BLaER1 (cell line): ENCODE data around the gene OR2T35.

Experiments
- H3K27ac ChIP-seq: shearing (Covaris generic); formaldehyde crosslinking; 2 replicates; pipeline ENCODE4 v1.8.1; 2022
- H3K27me3 ChIP-seq: shearing (Covaris generic); formaldehyde crosslinking; 2 replicates; pipeline ENCODE4 v1.8.1; 2022
- H3K36me3 ChIP-seq: shearing (Covaris generic); formaldehyde crosslinking; 2 replicates; pipeline ENCODE4 v1.8.1; 2022
- H3K4me1 ChIP-seq: shearing (Covaris generic); formaldehyde crosslinking; 2 replicates; pipeline ENCODE4 v1.8.1; 2022
- H3K4me2 ChIP-seq: shearing (Covaris generic); formaldehyde crosslinking; 2 replicates; pipeline ENCODE4 v1.8.1; 2022
- H3K4me3 ChIP-seq: shearing (Covaris generic); formaldehyde crosslinking; 2 replicates; pipeline ENCODE4 v1.8.1; 2022
- H3K9ac ChIP-seq: shearing (Covaris generic); formaldehyde crosslinking; 2 replicates; pipeline ENCODE4 v1.8.1; 2022
- H3K9me3 ChIP-seq: shearing (Covaris generic); formaldehyde crosslinking; 2 replicates; pipeline ENCODE4 v1.8.1; 2022
- H4K20me1 ChIP-seq: shearing (Covaris generic); formaldehyde crosslinking; 2 replicates; pipeline ENCODE4 v1.8.1; 2022
- Cebpa-rat ChIP-seq: shearing (Covaris generic); IDR thresholded peaks from 2 replicates; pipeline ENCODE4 v1.8.1; 2022

Gene OR2T35

DNA sequence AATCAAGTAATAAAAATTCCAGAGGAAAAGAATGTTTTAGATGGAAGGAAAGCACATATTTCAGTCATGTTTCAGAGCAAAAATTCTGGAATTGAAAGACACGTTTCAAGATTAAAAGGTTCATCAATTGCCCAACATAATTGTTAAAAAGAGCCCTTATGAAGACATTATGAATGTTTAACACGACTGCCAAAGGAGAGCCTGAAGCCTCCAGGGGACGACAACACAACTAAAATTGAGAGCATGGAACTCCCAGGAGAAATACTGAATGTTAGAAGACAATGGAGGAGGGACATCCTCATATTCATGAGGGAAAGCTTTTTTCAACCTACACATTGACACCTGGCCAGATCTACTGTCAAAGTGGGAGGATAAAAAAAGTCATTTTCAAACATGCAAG lies 26.2 kb downstream of the OR2T35 start:
- H3K27me3 ChIP-seq = no peaks in the 10 kb centered on the region
- TF ChIP-seq Cebpa-rat = no peak
- no peak overlapping the region for H3K4me2 ChIP-seq

DNA sequence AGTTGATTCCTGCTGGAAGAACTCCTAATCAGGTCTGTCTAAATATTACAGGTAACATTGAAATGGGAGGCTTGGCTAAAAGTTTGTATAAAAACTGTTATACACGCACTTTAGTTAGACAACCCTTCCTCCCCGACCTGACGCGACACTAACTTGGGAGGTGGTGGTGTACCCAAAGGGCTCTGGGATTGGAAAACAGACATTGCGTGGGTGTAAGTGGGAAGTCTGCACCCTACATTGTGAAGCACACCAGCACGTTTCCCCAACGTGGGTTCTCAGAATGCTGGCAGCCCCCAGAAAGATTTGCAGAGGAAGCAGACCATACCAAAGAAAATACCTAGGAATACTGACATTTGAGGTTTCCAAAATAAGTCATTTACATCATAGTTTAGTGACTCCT lies 27.0 kb downstream of the OR2T35 start:
- H3K4me1 ChIP-seq = no peaks in the 10 kb centered on the region
- no peak for TF ChIP-seq Cebpa-rat
- H3K4me2 ChIP-seq = no peak overlapping the region
- no peak overlapping the region for H3K9ac ChIP-seq
- H3K27me3 ChIP-seq = no peaks in the 10 kb centered on the region
- no peak overlapping the region for H3K4me3 ChIP-seq
- H4K20me1 ChIP-seq = no peaks in the 10 kb centered on the region
- no peaks in the 10 kb centered on the region for H3K9me3 ChIP-seq
- no peak overlapping the region for H3K27ac ChIP-seq
- no peaks in the 10 kb centered on the region for H3K36me3 ChIP-seq

More for the DNA sequence above, 26.2 kb downstream of the OR2T35 start:
- H3K27ac ChIP-seq = no peak overlapping the region
- H3K9ac ChIP-seq = no peak overlapping the region
- no peaks in the 10 kb centered on the region for H3K9me3 ChIP-seq
- no peaks in the 10 kb centered on the region for H3K36me3 ChIP-seq
- H3K4me3 ChIP-seq = no peak overlapping the region
- H4K20me1 ChIP-seq = no peaks in the 10 kb centered on the region
- no peaks in the 10 kb centered on the region for H3K4me1 ChIP-seq

DNA sequence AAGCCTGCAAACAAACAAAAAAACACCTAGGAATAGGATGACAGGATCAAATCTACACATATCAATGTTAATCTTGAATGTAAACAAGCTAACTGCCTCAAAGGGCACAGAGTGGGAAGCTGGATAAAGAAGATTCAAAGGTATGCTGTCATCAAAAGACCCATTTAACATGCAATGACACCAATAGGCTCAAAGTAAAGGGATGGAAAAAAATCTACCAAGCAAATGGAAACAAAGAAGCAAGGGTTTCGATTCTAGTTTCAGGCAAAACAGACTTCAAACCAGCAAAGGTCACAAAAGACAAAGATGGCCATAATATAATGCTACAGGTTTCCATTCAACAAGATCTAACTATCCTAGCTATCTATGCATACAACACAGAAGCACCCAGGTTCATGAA lies 31.3 kb downstream of the OR2T35 start:
- H3K4me1 ChIP-seq = no peaks in the 10 kb centered on the region
- no peak overlapping the region for H3K4me3 ChIP-seq
- no peaks in the 10 kb centered on the region for H3K36me3 ChIP-seq
- H3K4me2 ChIP-seq = no peak overlapping the region
- no peaks in the 10 kb centered on the region for H4K20me1 ChIP-seq
- H3K27ac ChIP-seq = no peak overlapping the region
- TF ChIP-seq Cebpa-rat = no peak
- no peaks in the 10 kb centered on the region for H3K9me3 ChIP-seq
- no peaks in the 10 kb centered on the region for H3K27me3 ChIP-seq
- no peak overlapping the region for H3K9ac ChIP-seq

DNA sequence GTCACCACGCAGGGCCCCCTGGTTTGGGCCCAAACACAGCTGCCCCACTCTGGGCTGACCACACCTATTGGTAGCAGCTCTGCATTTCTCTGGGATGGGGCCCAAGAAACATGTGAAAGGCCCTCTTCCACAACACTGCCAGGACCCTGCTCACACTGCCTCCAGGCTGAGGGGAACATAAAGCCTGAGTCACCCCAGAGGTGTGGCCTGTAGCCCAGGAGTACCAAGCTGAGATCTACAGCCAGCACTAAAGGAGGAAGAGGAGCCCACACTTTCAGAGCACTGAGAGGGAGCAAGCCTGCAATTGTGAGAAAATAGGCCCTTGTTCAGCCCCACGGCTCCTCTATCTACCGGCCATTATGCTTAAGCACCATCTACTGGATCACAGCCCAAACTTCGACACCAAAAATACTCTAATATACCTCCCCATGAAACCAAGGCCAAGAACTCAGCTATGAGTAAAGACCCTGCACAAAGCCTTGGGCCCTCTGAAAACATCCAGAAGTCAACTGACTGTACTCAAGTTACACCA lies 33.1 kb downstream of the OR2T35 start:
- Histone ChIP-seq H4K20me1 (no peaks in the 10 kb centered on the region), H3K4me2 (no peak overlapping the region), H3K9ac (no peak overlapping the region), H3K36me3 (no peaks in the 10 kb centered on the region), H3K4me1 (no peaks in the 10 kb centered on the region), H3K9me3 (no peaks in the 10 kb centered on the region), H3K4me3 (no peak overlapping the region), H3K27me3 (no peaks in the 10 kb centered on the region), H3K27ac (no peak overlapping the region)
- TF ChIP-seq Cebpa-rat = no peak

DNA sequence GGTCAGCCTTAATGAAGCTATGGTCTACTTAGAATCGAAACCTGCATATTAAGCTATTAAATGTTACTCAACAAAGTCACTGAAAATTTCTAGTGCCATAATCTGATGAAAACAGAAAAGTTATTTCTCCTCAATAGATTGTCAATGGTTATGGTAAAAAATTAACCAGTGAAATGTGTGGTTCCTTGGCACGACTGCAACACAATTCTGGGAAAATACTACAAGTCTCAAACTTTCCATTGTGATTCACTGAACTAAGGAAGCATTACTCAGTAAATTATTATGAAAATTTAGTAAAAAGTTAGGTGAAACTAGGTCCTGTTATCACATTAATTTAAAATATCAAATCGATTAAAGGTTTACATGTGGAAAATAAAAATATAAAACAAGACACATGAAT lies 34.8 kb downstream of the OR2T35 start:
- no peaks in the 10 kb centered on the region for H3K4me1 ChIP-seq
- H3K27ac ChIP-seq = no peak overlapping the region
- no peak overlapping the region for H3K4me2 ChIP-seq
- no peak for TF ChIP-seq Cebpa-rat
- no peaks in the 10 kb centered on the region for H3K36me3 ChIP-seq
- no peak overlapping the region for H3K9ac ChIP-seq
- no peaks in the 10 kb centered on the region for H4K20me1 ChIP-seq
- H3K4me3 ChIP-seq = no peak overlapping the region
- H3K9me3 ChIP-seq = no peaks in the 10 kb centered on the region
- H3K27me3 ChIP-seq = no peaks in the 10 kb centered on the region

DNA sequence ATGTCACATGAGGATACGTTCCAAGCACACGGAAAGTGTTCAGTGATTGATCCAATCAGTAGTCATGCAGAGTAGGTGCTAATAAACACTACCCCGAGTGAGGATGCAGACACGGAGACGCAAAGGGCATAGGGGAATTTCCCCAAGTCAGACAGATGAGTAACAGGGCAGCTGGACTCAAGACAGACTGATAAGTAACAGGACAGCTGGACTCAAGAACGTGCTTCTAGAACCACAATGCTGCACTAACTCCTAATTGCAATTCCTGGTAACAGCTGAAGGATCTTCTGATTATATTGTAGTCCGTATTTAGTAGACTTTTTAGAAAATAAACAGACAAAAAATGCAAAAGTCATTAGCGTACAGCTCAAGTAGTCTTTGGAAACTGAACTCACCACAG lies 45.7 kb downstream of the OR2T35 start:
- Histone ChIP-seq H3K27me3 (no peaks in the 10 kb centered on the region), H3K4me2 (no peak overlapping the region), H3K36me3 (no peaks in the 10 kb centered on the region), H3K9ac (no peak overlapping the region), H3K4me3 (no peak overlapping the region), H3K4me1 (peaks cover 5% of the 10 kb centered on the region; the same call in 1 of the 2 replicates), H4K20me1 (no peaks in the 10 kb centered on the region), H3K9me3 (0 out of 2 replicates have a peak, but pooled peaks cover 4% of the 10 kb centered on the region), H3K27ac (no peak overlapping the region)
- no peak for TF ChIP-seq Cebpa-rat

DNA sequence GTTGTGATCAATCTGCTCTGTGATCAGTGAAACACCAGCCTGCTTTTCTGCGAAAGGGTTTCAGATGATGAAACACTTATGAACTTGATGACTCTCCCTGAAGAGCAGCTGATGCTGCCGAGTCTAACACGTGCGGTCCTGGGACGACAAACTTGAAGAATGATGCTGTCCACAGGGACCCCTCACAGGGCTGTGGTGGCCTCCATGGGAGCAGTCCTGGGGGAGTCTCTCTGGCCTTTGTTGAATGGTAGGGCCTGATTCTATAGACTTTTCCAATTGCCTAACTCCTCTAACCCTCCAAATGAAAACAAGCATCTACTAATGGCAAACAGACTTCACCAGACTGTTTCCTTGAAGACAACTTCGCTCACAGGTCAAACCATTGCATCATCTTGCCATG lies 47.5 kb downstream of the OR2T35 start, which contains the start of gene OR2T10:
Gene OR2T10, minus strand, starts transcription at position 112 of the 400 bp plus-strand sequence. CDS start 3,932 bp downstream, outside the sequence.
- H4K20me1 ChIP-seq = no peaks in the 10 kb centered on the region
- no peaks in the 10 kb centered on the region for H3K36me3 ChIP-seq
- H3K9me3 ChIP-seq = no peaks in the 10 kb centered on the region
- TF ChIP-seq Cebpa-rat = no peak
- no peak within 1 kb of the TSS for H3K9ac ChIP-seq
- no peak within 1 kb of the TSS for H3K4me2 ChIP-seq
- H3K27ac ChIP-seq = no peak within 1 kb of the TSS
- peaks cover 5% of the 10 kb centered on the region; the same call in 1 of the 2 replicates for H3K4me1 ChIP-seq
- H3K4me3 ChIP-seq = no peak within 1 kb of the TSS
- H3K27me3 ChIP-seq = no peaks in the 10 kb centered on the region

DNA sequence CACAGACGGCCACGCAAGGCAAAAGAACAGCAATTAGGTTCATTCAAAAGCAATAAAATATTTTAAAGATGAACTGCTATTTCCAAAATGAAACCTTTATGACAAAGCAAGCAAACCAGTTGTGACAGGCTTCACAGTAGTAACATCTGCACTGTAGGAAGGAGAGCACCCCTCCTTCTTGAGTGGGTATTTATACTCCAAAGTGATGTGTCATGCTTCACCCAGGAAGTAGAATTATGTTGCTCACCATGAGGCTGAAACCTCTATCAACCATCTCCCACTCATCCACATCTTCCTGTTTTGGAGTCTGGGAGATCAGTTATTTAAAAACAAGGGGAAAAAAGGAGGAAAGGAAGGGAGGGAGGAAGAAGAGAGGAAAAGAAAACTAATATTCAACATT lies 48.5 kb downstream of the OR2T35 start:
- no peaks in the 10 kb centered on the region for H3K27me3 ChIP-seq
- H4K20me1 ChIP-seq = no peaks in the 10 kb centered on the region
- TF ChIP-seq Cebpa-rat = no peak
- no peaks in the 10 kb centered on the region for H3K9me3 ChIP-seq
- H3K9ac ChIP-seq = no peak overlapping the region
- H3K36me3 ChIP-seq = no peaks in the 10 kb centered on the region
- H3K27ac ChIP-seq = no peak overlapping the region
- H3K4me1 ChIP-seq = peaks cover 5% of the 10 kb centered on the region; the same call in 1 of the 2 replicates
- H3K4me2 ChIP-seq = no peak overlapping the region
- no peak overlapping the region for H3K4me3 ChIP-seq

DNA sequence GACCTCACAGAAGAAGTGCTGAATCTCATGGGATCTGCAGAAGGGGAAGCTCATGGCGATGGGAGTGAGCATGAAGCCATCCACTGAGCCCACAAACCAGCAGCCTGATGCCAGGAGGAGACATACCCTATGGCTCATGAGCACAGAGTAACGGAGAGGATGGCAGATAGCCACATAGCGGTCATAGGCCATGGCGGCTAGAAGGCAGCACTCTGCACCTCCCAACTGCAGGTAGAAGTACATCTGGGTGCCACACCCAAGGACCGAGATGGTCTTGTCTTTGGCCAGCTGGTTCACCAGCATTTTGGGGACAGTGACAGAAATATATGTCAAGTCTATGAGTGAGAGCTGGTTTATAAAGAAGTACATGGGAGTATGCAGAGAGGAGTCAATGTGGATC lies 51.9 kb downstream of the OR2T35 start:
- Histone ChIP-seq H3K4me1 (peaks cover 5% of the 10 kb centered on the region; the same call in 1 of the 2 replicates), H4K20me1 (no peaks in the 10 kb centered on the region), H3K4me2 (no peak overlapping the region), H3K36me3 (no peaks in the 10 kb centered on the region), H3K27me3 (no peaks in the 10 kb centered on the region), H3K9ac (no peak overlapping the region), H3K27ac (no peak overlapping the region), H3K9me3 (no peaks in the 10 kb centered on the region), H3K4me3 (no peak overlapping the region)
- TF ChIP-seq Cebpa-rat = no peak

DNA sequence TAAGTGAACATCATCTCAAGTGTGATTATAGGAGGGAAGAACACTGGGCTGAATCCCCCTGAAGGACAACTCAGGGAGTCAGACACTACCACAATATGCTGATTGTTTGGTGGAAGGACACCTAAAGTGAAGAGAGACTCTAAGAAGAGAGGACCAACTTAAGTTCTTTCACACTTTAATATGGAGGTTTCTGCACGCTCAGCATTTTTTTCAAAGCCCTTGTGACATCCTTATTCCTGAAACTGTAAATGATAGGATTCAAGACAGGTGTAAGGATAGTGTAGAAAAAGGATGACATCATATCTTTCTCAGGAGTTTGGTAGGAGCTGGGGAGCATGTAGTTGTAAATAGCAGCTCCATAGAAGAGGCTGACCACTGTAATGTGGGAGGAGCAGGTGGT lies 52.4 kb downstream of the OR2T35 start:
- H3K27ac ChIP-seq = no peak overlapping the region
- TF ChIP-seq Cebpa-rat = no peak
- H3K4me2 ChIP-seq = no peak overlapping the region
- H3K36me3 ChIP-seq = no peaks in the 10 kb centered on the region
- H3K4me1 ChIP-seq = peaks cover 5% of the 10 kb centered on the region; the same call in 1 of the 2 replicates
- H3K9ac ChIP-seq = no peak overlapping the region
- no peaks in the 10 kb centered on the region for H3K9me3 ChIP-seq
- no peak overlapping the region for H3K4me3 ChIP-seq
- H4K20me1 ChIP-seq = no peaks in the 10 kb centered on the region
- no peaks in the 10 kb centered on the region for H3K27me3 ChIP-seq

DNA sequence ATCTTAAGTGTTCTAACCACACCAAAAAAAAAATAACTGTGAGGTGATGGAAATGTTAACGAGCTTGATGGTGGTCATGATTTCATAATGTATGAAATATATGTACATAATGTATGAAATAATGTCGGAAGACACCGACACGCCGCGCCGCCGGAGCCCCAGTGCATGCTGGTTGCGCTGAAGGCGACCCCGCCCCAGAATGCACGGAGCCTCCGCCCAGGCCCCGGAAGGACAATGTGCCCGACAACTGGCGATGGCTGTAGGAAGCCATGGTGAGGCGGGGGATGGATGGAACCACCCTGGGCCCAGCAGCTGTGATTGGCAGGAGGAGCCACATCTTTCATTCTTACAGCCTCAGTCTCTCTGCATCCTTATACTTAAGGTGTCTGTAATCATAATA lies 55.0 kb downstream of the OR2T35 start:
- Histone ChIP-seq H3K9ac (no peak overlapping the region), H3K27me3 (no peaks in the 10 kb centered on the region), H3K4me1 (no peaks in the 10 kb centered on the region), H3K27ac (no peak overlapping the region), H3K4me3 (no peak overlapping the region), H3K36me3 (no peaks in the 10 kb centered on the region), H3K4me2 (no peak overlapping the region), H4K20me1 (no peaks in the 10 kb centered on the region), H3K9me3 (no peaks in the 10 kb centered on the region)
- no peak for TF ChIP-seq Cebpa-rat
